Activated CD4-positive, alpha-beta T cell treated with anti-CD3 and anti-CD28 coated beads, Interleukin-2, amount 50 U/mL, for 4 hours (primary cell): Measurements from ENCODE around the gene NUDT16L1.

ENCODE experiments used
- DNase-seq, 2 experiments: peaks; one replicate each; pipeline ENCODE4 v3.0.0-alpha.2; 2020

Gene NUDT16L1

DNA sequence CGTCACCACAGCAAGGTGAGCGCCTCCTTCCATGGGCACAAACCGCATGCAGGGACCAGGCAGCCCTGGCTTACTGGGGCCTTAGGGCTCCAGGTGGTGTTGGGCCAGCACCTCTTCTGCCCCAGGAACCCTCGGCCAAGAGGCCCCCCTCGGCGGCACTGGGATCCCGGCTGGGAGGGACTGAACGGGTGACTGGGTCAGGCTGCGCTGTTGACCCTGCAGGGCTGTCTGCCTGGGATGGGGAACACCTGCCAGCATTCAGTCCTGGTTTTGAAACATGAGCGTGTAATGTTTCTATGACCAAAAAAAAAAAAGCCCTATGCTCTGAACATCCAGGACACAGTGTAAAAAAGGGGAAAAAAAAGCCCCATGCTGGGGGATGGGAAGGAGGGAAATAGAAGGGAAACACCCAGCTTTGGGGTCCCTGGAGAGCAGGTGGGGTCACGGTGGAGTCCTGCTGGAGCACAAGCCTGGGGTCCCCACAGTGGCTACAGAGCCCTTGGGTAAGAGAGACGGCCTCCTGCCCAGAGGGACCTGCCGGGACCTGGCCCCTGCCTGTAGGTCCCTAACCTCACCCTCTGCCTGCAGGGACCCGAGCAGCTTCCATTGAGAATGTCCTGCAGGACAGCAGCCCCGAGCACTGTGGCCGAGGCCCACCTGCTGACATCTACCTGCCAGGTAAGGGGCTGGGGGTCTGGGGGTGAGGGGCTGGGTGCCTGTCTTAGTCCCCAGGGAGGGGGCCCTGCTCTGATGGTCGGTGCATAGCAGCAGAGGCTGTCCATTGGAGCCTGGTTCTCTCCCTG lies 9.9 kb upstream of the NUDT16L1 start:
- no peak for DNase-seq

DNA sequence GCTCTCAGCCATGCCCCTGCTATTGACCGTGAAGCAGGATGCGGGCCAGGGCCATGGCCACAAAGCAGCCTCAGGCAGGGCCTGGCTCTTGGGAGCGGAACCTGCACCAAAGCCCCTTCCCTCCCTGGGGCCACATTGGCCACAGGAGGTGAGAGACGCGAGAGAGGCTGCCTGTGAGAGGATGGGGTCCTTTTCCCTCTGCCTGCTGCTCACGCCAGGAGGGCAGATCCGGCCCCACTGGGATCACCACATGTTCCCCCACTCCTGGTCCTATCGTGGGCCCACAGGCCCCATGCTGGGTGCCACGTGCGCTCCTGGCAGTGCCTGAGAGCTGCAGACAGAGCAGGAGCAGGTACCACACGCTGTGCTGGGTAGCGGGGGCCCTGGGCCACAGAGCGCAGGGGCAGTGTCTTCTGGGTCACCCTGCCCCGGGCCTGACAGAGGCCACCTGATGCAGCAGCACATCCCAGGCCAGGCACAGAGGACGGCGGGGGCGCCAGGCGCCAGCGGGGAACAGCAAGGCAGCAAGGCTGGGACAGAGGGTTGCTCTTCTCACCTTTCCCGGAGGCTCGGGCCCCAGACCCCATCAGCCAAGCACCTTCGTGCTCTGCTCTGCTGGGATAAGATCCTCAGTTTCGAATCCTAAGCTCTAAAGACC lies 9.2 kb upstream of the NUDT16L1 start:
- DNase-seq = no peak

DNA sequence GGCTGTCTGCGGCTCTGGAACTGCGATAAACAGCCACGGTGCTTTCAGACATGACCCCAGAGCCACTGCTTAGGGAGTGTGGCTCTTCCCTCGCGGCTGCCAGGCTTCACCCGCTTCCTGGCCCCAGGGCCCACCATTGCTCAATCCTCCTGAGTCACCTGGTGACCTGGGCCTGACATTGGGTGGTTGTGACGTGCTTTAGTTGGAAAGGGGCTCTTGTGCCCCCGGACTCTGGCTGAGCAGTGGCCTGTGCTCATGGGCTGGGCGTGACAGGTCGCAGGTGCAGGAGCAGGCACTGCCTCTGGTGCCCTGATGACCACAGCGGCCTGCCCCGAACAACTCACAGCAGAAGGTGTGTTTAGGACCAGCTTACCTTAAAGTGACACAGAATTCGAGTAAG lies 8.6 kb upstream of the NUDT16L1 start:
- DNase-seq = no peak

DNA sequence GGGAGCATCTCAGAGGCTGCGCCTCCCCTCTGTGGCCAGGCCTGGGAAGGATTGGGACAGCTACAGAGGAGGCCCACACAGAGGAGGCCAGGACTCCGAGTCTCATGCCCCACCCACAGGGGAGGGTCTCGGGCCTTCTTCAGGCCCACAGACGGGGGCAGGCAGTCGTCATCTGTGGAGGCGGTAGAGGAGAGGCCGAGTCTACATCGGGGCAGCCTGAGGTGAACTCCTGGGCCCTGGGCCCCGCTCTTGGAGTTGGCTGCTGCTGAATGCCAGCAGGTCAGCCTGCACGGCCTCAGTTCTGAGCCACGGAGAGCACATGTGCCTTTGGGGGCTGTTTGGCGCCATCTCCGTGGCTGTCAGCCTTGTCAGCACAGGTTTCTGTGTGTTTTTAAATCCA lies 8.1 kb upstream of the NUDT16L1 start:
- no peak for DNase-seq

DNA sequence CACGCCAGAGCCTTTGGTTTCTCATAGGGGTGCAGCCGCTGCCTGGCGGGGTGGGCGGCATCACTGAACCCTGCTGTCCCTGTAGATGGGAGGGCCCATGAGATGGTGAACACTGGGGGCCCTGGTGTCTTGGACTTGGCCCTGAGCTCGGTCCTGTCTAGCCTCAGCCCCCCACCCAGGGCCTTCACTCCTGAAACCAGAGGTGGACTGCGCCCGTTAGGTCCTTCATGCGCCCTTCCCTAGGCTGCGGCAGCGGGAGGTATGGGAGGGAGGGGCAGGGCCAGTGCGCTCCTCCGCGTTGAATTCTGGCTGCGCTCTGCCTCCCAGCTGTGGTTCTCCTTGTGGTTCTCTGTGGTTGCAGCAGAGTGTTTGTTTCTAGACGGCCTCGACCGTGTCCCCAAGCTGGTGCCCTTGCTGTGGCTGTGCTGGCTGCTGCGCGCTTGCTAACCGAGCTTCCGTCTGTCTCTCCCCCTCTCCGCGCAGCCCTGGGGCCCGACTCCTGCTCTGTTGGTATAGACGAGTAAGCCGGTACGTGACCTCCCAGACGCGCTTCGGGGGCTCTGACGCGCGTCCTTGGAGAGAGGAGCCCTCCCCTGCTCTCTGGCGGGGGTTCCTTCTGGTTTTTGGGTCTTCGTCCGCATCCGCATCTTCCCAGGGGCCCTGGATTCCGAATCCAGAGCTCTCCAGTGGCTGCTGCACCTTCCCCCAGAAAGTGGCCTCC lies 7.4 kb upstream of the NUDT16L1 start:
- no peak for DNase-seq

DNA sequence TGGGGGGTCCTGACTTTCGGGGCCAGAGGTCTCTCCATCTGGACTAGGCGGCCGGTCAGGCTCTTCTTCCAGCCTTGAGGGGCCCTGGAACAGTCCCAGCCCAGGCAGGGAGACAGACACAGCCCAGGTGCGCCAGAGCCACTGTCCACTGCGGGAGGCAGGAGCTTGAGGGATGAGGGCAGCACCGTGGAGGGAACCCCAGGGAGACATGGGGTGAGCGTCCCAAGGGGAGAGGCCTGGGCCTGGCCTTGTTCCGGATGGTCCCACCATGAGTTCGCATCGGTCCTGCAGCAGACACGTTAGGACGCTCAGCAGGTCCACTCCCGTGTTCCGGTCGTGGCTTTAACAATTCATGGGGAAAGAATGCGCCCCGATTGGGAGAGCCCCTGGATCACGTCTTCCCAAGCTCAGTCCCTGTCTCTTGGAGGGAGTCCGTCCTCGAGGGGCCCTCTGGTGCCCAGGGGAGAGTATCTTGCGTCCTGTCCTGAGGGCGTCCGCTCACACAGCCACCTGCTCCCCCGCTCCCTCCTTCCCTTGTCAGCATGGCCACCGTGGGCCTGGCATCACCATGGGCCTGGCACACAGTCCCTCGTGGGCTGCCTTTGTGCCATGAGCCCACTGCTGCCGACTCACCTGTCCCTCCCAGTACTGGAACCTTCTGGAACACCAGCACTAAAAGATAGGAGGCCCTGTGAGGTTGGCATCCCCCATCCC lies 6.7 kb upstream of the NUDT16L1 start:
- DNase-seq = no peak

DNA sequence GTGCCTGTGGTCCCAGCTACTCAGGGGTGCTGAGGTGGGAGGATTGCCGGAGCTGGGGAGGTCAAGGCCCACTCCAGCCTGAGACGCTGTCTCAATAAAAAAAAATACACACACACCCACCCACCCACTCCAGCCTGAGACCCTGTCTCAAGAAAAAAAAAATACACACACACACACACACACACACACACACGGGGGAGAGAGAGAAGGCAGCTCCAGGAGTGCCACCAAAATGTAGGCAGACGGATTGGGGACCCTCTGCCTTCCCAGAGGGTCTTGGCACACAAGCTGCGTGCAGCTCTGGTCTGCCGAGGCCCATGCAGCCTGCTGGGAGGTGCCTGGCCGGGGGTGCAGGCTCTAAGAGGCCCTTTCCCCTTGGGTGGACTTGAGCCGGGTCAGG lies 5.9 kb upstream of the NUDT16L1 start:
- no peak for DNase-seq

DNA sequence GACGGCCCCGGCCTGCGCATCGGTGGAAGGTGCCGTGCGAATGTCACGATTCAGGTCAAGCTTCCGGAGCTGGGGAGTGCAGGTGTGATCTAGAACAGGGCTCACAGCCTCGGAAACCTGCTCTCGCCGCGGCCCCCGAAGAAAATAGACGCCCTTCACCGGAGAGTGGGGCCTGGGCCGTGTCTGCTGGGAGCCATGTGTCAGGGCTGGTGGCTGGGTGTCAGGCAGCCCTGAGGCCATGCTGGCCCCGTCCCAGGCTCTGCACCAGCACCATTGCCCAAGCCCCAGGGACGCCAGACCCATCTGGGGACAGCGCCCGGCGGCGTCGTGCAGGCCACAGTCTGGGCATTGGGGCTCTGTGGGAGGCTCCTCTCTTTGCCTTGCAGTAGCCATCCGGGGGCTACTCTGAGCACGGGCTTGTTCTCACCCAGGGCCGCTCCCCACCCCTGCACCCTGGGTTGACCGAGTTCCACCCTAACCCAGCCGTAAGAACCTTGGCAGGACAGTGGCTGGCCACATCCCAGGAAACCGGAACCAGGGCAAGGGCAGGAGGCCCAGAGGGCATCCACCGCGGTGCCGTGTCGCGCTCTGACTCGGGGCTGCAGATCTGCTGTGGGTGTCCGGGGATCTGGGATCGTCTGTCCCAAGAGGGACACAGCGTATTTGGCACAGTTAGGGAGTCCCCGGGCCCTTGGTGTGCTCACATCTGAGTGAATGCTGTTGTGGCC lies 5.3 kb upstream of the NUDT16L1 start:
- DNase-seq = no peak

DNA sequence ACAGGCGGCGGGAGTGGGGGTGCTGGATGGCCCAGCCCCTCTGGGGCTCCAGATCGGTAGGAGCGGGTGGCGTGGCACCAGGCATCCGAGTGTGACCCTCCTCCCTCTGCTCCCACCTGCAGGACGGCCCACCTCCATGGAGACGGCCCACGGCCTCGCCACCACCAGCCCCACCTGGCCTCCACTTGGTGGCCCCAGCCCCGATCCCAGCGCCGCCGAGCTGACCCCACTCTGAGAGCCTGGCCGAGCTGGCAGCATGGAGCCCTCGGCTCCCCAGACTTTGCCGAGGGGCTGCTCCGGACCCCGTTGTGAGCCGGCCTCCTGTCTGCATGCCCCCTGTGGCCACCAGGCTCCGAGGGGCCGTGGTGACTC lies 4.7 kb upstream of the NUDT16L1 start:
- no peak for DNase-seq

DNA sequence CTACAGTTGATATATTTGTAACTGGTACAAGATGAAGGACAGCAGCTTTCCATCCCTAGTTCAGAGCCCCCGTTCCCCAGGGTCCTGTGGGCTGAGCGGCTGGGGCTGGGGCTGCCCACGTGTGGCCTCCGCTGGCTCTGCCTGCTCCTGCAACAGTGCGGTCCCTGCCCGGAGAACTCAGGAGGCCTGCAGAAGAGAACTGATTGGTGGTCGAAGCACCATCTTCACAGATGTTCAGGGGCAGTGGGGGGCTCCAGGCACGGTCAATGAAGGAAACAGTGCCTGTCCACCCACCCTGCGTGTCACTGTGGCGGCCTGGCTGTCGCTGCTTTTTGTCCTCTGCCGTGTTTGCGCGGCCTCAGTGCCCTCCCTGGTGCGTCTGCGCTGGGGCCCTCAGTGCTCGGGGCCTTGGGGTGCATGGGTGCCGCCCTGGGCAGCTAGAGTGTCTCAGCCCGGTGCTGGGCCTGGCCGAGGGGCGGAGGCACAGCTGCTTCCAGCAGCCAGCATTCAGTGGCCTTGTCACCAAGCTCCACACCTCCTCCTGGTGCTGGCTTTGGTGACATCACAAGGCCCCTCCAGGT lies 4.2 kb upstream of the NUDT16L1 start:
- DNase-seq = no peak

DNA sequence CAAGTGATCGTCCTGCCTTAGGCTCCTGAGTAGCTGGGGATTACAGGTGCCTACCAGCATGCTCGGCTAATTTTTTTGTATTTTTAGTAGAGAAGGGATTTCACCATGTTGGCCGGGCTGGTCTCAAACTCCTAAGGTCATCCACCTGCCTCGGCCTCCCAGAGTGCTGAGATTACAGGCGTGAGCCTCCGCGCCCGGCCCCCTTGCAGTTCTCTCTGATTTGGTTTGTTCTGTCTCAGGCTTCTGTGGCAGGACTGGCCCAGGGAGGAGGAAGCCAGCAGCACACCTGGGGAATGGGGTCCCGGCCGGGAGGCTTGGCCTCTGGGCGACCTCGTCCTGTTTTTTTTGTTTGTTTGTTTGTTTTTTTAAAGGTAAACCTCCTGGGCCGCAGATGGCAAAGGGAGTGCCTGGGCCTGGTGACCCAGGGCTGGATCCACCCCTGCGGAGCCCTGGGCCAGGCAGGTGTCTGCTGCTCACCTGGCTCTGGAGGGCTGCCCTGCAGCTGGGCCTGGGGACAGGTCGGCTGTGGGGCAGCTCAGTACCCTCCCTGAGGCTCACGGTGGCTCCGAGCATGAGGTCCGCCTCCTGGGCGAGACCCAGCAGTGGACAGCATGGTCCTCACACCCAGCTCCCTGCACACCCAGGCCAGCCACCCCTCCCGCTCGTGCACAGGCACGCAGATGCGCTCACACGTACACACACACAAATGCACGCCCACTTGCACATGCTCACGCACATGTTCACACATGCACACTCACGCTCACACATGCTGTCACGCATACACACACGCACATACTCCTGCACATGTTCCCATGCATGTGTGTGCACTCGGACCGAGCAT lies 3.3 kb upstream of the NUDT16L1 start:
- no peak for DNase-seq

DNA sequence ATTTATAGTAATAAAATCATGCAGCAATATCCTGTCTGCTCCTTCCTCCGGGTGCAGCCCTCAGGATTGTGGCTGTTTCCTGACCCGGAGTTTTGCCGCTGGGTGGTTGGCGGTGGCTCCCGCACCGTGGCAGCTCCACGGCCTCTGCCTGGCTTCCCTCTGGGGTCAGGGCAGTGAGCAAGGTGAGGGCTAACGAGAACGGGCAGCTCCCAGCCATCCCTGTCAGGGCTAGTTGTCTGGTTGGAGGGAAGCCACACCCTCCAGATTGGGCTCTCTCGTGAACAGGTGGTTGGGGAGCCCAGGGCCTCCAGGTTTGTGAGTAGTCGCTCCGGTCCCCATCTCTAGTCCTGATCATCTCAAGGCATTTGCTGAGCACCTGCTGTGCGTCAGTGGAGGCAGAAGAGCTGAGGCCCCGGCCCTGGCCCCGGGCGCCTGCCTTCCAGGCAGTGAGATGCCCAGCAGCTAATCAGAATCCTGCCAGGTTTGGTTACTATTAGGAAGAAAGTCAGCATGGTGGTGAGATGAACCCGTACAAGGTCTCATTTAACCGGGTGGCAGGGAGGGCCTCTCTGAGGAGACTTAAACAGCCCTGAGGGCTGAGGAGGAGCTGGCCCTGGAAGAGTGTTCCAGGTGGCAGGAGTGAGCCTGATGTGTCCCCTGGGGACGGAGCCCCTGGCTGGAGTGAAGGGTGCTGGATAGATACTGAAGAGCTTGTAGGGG lies 2.3 kb upstream of the NUDT16L1 start:
- no peak for DNase-seq

DNA sequence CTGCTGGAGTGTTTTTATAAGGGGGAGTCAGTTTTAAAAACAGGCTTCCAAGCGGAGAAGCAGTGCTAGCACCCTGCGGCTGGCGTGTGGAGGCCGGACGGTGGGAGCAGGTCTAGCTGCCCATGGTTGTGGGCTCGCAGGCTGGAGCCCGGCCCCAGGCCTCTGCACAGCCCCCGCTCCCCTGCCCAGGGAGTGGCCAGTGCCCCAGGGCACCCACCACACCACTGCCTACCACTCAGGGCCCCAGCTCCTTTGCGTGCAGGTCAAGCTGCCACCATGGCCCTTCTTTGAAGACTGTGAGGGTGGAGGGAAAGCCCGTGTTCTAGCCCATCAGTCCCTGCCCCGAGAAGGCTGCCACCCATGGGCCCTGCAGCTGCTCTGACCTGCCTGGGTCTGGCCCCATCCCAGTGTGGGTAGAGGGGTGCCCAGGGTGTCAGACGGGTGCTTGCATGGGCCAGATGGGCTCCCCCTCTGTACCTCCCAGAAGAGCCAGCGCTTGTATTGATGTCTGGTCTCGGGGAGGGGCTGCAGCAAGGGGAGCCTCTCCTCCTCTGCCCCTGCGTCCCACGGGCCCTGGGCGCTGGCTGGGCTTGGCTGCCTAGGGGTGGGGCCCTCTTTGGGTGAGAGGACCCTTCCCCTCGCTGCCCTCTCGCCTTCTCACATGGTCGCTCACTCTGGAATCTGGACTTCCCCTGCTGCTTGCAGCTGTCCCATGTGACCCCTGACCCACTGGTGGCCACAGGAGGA lies 1.5 kb upstream of the NUDT16L1 start:
- DNase-seq = no peak

DNA sequence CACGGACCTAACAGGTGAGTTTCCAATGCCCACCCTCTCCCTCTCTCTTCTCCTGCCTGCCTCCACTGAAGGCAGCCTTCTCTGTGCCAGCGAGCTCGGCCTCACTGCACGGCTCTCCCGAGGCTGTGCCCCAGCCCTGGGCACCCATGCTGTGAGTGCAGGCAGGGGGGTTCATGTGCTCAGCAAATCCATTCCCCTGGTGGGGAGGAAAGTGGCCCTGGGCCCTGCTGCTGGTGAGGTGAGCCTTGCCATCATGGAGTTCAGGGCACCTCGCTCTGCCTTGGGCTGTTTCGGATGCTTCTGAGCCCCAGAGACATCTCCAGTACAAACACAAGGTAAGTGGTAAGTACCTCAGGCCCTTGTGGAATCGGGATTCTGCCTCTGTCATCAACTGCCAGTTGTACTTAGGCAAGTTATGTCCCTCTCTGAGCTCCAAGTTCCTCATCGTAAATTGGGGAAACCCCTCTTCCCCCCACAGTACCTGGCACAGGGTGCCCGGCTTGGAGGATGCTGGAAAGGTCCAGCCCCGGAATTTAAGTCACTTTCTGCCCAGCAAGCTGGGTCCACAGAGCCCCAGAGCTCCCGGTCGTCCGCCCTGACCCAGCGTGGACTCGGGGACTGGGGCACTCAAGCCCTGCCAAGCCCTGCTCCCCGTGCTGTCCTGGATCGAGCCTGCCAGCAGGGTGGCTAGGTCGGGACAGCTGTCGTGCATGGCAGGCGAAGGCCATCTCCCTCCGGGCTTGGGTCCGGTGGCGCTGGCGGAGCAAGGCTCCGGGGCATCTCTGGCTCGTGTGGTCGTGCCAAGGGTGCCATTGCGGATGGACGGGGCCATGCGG lies 684 bp upstream of the NUDT16L1 start:
- no peak for DNase-seq

DNA sequence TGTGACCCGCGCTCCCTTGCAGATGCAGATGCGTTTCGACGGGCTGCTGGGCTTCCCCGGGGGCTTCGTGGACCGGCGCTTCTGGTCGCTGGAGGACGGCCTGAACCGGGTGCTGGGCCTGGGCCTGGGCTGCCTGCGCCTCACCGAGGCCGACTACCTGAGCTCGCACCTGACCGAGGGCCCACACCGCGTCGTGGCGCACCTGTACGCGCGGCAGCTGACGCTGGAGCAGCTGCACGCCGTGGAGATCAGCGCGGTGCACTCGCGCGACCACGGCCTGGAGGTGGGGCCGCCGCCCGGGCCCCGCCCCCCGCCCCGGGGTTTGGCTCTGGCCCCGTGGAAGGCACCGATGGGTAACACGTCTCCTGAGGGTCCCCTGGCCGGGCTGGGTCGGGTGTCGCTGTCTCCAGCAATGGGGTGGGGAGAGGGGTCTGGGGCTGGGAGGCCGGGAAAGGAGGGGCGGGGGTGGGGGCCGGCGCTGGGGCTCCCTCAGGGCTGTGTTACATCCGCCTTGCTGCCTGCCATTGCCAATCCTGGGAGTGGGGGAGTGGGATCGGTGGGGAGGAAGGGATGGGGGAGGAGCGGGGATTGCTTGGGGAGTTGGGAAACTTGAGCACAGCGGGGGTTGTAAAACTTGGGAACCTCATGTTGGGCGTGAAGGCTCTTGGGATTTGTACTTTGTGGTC lies 737 bp downstream of the NUDT16L1 start:
- DNase-seq = peak; percentile 29 to 39

DNA sequence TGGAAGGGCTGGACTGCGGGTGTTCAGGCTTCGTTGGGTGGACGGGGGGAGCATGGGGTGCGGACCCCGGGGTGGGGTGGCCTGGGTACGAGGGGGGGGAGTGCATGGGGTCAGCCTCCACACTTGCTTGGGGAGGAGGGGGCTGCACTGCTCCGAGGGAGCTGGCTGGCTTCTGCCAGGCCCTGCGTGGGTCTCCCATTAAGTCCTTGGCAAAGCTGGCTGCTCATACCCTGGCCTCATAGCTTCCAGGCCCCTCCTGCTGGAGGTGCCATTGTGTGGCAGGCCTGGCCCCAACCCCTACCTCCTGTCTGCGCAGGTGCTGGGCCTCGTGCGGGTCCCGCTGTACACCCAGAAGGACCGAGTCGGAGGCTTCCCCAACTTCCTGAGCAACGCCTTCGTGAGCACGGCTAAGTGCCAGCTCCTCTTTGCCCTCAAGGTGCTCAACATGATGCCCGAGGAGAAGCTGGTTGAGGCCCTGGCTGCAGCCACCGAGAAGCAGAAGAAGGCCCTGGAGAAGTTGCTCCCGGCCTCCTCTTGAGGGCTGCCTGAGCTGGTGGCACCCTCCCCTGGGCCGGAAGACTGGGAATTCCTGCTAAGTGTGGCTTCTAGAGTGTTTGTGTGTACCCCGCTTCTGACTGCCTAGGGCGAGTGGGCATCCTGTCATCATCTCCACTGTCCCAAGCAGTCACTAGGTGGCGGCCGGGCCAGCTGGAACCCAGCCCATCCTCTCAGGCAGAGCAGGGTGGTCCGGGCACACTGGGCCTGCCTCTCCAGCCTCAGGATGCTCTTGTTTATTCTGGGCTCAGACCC lies 1.5 kb downstream of the NUDT16L1 start:
- DNase-seq = no peak

DNA sequence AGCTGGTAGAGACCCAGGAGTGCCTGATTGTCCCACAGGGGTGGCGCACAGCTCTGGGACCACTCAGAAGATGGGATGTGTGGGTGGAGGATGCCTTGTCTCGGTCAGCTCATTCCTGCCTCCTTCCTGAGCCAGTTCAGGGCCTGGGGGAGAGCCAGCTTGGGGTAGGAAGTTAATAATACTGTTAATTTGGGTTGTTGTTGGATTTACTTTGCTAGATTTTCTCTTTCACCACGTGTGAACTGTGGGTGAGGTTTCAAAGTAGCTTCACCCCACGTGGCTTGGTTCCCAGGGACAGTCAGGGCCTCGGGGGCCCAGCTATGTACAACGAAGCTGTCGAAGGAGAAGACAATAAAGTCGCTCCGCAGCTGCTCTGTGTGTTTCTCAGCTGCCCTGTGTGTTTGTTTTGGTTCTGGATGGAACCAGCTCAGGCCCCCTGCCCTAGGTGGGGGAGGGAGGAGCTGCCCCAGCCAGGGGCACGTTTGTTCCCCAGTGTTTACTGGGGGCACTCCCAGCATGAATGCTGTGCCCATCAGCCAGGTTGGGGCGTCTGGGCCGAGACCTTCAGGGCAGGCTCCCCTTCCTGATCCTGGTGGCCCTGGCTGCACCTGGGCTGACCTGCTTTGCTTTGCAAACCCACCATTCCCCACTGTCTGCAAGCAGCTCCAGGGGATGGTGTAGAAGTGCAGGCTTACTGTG lies 2.3 kb downstream of the NUDT16L1 start:
- no peak for DNase-seq
